Camera-type eye (tissue), 1 donor: ENCODE data around the gene DALRD3. TPM values are rescaled to one million over a fixed set of nuclear protein-coding genes. Genes with fewer than 3 reads are reported as not detected.

Experiments
- total RNA-seq: library from RNA; depleted of rRNA; stranded (reverse); fragments of >200 nt; gene quantifications from one replicate; pipeline ENCODE4 v1.2.3, GENCODE V29; 2014

The DALRD3 gene, protein sequence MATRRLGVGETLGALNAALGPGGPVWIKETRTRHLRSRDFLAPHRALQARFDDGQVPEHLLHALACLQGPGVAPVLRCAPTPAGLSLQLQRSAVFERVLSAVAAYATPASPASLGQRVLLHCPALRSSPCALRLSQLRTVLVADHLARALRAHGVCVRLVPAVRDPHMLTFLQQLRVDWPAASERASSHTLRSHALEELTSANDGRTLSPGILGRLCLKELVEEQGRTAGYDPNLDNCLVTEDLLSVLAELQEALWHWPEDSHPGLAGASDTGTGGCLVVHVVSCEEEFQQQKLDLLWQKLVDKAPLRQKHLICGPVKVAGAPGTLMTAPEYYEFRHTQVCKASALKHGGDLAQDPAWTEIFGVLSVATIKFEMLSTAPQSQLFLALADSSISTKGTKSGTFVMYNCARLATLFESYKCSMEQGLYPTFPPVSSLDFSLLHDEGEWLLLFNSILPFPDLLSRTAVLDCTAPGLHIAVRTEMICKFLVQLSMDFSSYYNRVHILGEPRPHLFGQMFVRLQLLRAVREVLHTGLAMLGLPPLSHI
- 42.4 TPM for total RNA-seq

DNA sequence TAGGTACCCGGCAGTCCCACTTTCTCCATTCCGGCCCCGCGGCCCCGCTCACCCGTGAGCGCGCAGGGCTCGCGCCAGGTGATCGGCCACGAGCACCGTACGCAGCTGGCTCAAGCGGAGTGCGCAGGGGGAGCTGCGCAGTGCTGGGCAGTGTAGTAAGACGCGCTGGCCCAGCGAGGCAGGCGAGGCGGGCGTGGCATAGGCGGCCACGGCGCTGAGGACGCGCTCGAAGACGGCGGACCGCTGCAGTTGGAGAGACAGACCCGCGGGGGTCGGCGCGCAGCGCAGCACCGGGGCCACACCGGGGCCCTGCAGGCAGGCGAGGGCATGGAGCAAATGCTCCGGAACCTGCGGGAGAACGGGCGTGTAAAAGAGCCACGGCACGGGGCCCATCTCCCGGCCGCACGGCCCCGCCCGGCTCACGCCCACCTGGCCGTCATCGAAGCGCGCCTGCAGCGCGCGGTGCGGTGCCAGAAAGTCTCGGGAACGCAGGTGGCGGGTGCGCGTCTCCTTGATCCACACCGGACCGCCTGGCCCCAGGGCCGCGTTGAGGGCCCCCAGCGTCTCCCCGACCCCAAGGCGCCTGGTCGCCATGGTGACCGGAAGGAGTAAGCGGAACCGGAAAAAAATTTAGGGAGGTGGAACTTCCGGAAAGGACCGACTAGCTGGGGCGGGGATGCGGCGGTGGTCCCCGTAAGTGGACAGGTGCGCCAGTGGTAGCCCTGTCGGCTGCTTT is at the start of gene DALRD3:
DALRD3 (minus strand) TSS at position 610 of the 736 bp plus-strand sequence; CDS start at position 594, 16 bp downstream.

DNA sequence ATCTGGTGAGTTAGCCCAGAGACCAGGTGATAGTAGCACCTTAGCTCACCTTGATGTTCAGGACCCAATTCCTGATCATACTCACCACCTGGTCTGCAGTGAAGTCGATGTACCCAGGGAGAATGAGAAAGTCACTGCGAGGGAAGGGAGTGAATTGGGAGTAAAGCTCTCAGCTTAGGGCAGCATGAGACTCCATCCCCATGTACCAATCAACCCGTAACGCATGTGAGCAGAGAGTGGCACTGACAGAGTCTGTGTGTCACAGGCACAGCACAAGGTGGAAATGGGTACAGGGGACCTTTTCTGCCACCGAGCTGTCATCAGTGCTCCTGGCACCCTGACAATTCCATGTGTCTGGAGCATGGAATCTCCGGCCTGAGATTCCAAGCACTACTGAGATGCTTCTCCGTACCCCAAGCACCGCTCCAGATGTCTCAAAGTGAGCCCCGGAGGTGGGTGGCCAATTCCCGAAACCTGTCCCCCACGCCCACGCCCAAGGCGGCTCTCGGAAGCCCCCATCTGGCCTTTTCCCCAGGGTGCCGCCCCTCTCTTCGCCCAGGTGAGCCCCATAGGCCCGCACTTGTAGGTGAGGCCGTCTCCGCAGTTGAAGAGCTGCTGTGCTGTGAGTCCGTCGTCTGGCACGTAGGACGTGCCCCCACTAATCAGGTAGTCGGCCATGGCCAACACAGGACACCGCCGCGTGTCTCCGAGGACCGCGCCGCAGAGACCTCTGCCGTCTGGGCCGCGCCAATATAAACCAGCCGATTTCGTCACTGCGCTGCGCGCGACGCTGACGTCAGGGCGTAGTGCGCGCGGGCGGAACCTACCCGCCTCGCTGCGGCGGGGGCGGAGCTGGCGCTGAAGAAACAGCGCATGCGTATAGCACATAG is 10.5 kb upstream of the DALRD3 start, which contains the start of gene IMPDH2:
IMPDH2 (minus strand) TSS at position 726 of the 890 bp plus-strand sequence; CDS start at position 678, 48 bp downstream.

DNA sequence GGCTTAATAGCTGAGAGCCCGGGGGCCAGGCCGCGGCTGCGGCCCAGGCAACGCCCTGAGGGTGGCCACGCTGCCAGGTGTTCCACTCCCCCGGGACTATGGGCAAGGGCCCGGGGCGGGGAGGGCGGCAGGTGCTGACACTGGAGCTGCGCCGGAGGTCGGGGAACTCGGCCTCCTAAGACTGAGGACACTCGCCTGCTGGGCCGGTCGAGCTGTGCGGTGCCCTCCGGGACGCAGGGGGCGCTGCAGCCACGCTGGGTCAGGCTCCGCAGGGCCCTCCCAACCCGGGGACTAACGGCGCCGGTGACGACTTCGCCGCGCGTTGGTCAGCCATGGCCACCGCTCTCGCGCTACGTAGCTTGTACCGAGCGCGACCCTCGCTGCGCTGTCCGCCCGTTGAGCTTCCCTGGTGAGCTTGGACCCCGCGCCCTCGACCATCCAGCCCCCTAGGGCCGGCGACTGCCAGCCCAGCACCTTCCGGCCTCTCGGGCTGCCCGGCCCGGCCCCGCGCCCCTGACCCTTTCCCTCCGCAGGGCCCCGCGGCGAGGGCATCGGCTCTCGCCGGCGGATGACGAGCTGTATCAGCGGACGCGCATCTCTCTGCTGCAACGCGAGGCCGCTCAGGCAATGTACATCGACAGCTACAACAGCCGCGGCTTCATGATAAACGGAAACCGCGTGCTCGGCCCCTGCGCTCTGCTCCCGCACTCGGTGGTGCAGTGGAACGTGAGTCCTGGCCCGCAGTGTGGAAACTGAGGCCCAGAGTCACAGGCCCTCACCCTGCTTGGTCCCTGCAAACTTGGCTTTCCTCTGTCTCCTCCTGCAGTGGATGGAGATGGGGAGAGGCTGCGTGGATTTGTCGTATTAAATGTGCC is 3.7 kb upstream of the DALRD3 start, which contains the start of gene NDUFAF3:
NDUFAF3 (plus strand) TSS at position 309 of the 875 bp plus-strand sequence; CDS start at position 333, 24 bp downstream.

DNA sequence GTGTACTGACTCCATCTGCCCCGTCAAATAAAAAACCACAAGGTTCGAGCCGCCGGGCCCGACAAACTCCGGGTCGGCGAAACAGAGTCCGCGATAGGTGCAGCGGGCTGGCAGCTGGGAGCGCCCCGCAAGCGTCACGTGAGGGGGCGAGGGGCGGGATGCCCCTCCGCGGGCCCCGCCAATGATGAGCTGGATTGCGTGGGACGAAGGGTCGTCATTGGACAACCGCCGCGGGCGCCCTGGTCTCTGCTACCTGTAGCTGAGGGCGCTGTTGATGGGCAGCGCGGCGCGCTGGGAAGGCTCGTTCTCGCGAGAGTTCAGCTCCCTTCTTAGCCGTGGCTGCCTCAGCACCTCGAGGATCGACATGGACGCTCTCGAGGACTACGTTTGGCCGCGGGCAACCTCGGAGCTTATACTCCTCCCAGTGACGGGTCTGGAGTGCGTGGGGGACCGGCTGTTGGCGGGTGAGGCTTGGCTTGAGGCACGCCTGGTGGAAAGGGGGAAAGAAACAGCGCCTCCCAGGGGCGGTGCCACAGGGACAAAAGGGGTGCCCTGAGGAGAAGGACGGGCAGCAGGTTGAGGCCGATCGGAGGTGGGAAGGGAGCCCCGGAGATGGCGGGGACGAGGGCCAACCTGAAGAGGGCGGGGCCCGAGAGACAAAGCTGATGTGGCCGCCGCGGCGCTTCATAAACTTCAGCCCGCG is 11.2 kb downstream of the DALRD3 start, which contains the start of gene WDR6:
WDR6 (plus strand) TSS at position 324 of the 703 bp plus-strand sequence; CDS start at position 365, 41 bp downstream.

DNA sequence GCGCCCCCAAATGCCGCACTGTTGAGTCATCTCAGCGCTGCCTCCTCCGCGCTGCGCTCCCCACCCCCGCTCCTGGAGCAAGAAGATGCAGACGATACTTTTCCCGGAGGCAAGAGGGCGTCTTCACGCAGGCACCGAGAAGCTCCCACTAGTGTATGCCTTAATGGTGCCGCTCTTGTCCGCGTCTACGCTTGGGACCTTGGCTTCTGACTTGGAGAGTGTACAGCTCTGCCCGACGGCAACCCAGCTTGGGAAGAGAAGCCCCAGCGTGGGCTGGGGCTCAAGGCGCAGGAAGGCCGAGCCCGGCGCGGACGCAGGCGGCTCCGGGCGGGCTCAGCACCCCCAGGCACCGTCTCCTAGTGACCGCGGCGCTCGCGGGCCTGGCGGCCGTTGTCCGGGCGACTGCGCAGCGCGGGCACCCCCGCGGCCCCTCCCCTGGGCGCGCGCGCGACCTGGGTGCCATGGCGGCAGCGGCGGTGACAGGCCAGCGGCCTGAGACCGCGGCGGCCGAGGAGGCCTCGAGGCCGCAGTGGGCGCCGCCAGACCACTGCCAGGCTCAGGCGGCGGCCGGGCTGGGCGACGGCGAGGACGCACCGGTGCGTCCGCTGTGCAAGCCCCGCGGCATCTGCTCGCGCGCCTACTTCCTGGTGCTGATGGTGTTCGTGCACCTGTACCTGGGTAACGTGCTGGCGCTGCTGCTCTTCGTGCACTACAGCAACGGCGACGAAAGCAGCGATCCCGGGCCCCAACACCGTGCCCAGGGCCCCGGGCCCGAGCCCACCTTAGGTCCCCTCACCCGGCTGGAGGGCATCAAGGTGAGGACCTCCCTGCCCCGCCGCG is 28.4 kb downstream of the DALRD3 start, which contains the start of gene P4HTM:
P4HTM (plus strand) TSS at position 446 of the 840 bp plus-strand sequence; CDS start at position 462, 16 bp downstream.

Other genes with a start within 250 kb of the DALRD3 start
- gene PRKAR2A, start 170.7 kb downstream of the DALRD3 start, total RNA-seq = 45.2 TPM
- 9.9 TPM for gene SLC25A20, start 119.7 kb downstream of the DALRD3 start, total RNA-seq
- 109 TPM for gene ARIH2, start 99.7 kb downstream of the DALRD3 start, total RNA-seq
- 61.0 TPM for gene P4HTM, start 28.3 kb downstream of the DALRD3 start, total RNA-seq
- gene WDR6, start 11.2 kb downstream of the DALRD3 start, total RNA-seq = 154 TPM
- 51.6 TPM for gene NDUFAF3, start 3.5 kb upstream of the DALRD3 start, total RNA-seq
- 126 TPM for gene IMPDH2, start 10.8 kb upstream of the DALRD3 start, total RNA-seq
- 102 TPM for gene QRICH1, start 75.5 kb upstream of the DALRD3 start, total RNA-seq
- 268 TPM for gene QARS1, start 86.2 kb upstream of the DALRD3 start, total RNA-seq
- 81.2 TPM for gene USP19, start 102.2 kb upstream of the DALRD3 start, total RNA-seq
- gene LAMB2, start 114.5 kb upstream of the DALRD3 start, total RNA-seq = 450 TPM
- 29.8 TPM for gene CCDC71, start 147.8 kb upstream of the DALRD3 start, total RNA-seq
- gene KLHDC8B, start 153.0 kb upstream of the DALRD3 start, total RNA-seq = 49.9 TPM